Measurements from ENCODE around the gene PIEZO1. TPM values are rescaled to one million over a fixed set of nuclear protein-coding genes. Genes with fewer than 3 reads are reported as not detected.

The PIEZO1 gene
- total RNA-seq, 1 donor from 2014 or later = 240 TPM

DNA sequence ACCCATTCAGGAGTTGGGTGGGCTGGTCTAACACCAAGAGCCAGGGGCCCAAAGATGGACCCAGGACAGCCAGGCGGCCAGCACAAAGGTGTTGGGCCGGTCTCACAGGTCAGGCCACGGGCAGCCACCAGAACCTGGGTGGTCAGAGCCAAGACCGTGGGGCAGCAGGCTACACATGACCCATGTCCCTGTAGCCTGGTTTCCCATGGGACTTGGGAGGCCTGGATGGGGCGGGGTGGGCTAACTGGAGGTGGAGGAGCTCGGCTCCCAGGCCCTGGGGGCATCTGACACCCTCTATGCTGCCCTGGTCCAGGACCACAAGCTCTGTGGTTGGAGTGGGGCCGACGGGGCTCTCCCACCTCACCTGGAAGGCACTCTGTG is 61.5 kb downstream of the PIEZO1 start:
- intact Hi-C loops (cut with micrococcal nuclease) = no loop called here
- Mint-ChIP-seq H3K4me1 (ENCODE audit: low read depth) (no peaks in the 10 kb centered on the region), H3K4me3 (ENCODE audit: low read depth) (no peak overlapping the region), H3K27ac (no peak overlapping the region), H3K9me3 (no peaks in the 10 kb centered on the region), H3K36me3 (ENCODE audit: low read depth) (peaks cover 45% of the 10 kb centered on the region), H3K27me3 (ENCODE audit: low read depth) (no peaks in the 10 kb centered on the region)
- DNase-seq (ENCODE audit: low spot score) = no peak

DNA sequence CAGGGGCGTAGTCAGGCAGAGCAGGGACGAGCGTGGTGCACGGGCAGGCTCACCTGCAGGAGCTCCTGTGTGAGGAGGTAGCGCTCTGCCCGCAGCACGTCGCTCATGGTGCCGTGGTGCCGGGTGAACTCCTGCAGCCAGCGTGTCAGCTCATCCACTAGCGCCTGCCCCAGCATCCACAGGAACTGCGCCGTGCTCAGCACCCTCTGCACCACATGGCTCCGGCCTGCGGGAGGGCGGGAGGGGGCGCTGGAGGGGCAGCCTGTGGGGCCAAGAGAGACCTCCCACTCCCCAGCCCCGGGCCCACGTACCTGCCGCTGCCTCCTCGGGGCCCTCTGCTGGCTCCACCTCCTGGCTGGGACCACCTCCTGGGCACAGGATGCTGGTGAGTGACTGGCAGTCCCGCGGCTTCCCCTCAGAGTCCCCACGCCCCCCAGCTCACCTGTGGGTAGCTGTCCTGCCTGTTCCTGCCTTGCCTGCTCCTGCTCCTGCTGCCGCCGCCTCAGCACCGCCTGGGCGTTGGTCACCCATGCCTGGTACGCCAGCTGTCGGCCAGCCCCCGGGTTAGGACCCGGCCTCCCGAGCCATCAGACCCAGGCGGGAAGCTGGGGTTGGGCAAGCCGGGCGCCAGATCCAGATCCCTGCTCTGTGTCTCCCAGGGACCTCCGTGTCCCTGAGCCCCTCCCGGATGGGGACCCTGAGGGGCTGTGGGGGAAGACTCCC is 62.1 kb downstream of the PIEZO1 start:
- Mint-ChIP-seq H3K27ac (no peak overlapping the region), H3K27me3 (ENCODE audit: low read depth) (no peaks in the 10 kb centered on the region), H3K4me1 (ENCODE audit: low read depth) (no peaks in the 10 kb centered on the region), H3K4me3 (ENCODE audit: low read depth) (no peak overlapping the region), H3K36me3 (ENCODE audit: low read depth) (peaks cover 50% of the 10 kb centered on the region), H3K9me3 (no peaks in the 10 kb centered on the region)
- intact Hi-C loops (cut with micrococcal nuclease) = no loop called here
- DNase-seq (ENCODE audit: low spot score) = no peak

DNA sequence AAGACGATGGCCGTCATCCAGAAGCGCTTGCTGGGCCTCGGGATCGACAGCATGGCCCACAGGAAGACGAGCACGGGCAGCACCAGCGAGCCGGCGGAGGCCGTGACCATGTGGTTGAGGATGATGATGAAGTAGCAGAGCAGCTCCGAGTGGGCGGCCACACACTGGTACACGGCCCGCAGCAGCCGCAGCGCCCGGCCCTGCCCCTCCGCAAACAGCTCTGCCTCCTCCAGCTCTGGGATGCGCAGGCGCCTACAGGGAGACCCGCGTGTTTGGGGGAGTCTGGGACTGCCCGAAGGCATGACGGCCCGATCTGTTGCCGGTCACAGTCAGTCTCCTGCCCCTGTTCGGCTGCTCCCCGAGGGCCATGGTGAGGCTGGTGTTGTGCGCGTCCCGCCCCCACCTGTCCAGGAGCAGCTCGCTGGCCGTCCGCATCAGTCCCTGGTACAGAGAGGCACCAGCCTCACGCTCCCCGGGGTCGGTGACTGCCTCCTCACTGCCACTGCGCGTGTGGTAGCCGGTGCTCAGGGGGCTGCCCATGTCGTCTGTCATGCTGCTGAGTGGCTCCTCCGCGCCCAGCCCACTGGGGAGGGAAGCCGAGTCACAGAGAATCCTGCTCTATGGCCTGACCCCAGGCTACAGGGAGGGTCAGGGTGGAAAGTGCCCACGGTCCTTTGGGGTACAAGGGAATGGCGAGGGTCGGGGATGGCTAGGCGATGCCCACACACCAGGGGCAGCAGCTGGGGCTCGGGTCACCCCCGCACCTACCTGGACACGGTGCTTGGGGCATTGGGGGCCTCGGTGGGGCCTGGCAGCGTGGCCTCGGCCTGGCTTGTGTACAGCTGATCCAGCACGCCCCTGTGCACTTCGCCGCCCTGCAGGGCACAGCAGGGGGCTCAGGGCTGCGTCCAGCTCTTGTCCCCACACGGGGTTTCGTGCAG is 62.9 kb downstream of the PIEZO1 start:
- no peak overlapping the region for H3K4me3 Mint-ChIP-seq (ENCODE audit: low read depth)
- no peak for DNase-seq (ENCODE audit: low spot score)
- H3K9me3 Mint-ChIP-seq = no peaks in the 10 kb centered on the region
- H3K27ac Mint-ChIP-seq = no peak overlapping the region
- no peaks in the 10 kb centered on the region for H3K27me3 Mint-ChIP-seq (ENCODE audit: low read depth)
- no peaks in the 10 kb centered on the region for H3K4me1 Mint-ChIP-seq (ENCODE audit: low read depth)
- intact Hi-C loops (cut with micrococcal nuclease) = no loop called here
- H3K36me3 Mint-ChIP-seq (ENCODE audit: low read depth) = peaks cover 54% of the 10 kb centered on the region

DNA sequence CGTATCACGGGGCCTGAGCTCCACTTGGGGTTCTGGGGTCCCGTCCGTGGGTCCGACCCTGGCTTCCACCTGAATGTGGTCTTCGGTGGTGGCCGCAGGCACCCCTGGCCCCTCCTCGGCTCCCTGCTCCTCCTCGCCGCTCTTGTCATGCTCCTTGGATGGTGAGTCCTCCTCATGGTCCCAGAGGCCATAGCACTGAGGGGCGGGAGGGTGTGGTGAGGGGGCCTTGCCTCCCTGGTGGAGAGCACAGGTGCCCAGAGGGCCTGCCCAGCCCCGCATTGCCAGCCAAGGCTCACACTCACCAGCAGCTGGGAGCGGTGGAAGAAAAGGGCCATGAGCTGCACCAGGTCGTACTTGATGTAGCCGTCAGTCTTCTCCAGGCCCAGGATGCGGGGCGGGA is 63.8 kb downstream of the PIEZO1 start:
- DNase-seq (ENCODE audit: low spot score) = no peak
- H3K4me1 Mint-ChIP-seq (ENCODE audit: low read depth) = no peaks in the 10 kb centered on the region
- peaks cover 53% of the 10 kb centered on the region for H3K36me3 Mint-ChIP-seq (ENCODE audit: low read depth)
- no peaks in the 10 kb centered on the region for H3K9me3 Mint-ChIP-seq
- intact Hi-C loops (cut with micrococcal nuclease) = no loop called here
- H3K4me3 Mint-ChIP-seq (ENCODE audit: low read depth) = no peak overlapping the region
- no peak overlapping the region for H3K27ac Mint-ChIP-seq
- no peaks in the 10 kb centered on the region for H3K27me3 Mint-ChIP-seq (ENCODE audit: low read depth)

DNA sequence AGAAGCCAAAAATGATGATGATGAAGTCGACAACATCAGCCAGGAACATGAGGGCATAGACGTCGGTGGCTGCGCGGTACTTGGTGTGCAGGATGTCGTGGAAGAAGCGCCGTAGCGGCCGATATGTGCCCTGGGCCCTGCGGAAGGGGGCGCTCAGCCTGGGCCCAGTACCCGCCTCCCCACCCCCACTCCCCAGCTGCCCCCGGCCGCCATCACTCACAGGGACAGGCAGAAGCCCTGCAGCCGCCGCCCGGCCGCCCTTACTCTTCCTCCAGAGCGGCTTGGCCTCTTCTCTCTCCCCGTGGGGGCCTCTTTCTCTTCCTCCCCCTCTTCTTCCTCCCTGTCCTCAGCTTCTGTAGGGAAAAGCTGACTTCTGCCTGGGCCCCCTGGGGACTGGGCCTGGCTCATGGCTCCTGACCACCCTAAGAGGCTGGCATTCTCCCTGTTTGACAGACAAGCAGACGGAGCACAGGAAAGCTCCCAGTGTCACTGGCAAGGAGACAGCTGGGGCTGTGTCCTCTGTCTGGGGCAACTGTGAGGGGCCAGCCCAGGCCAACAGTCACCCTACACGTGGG is 64.5 kb downstream of the PIEZO1 start:
- intact Hi-C loops (cut with micrococcal nuclease) = no loop called here
- H3K9me3 Mint-ChIP-seq = no peaks in the 10 kb centered on the region
- no peak for DNase-seq (ENCODE audit: low spot score)
- H3K36me3 Mint-ChIP-seq (ENCODE audit: low read depth) = peaks cover 51% of the 10 kb centered on the region
- no peaks in the 10 kb centered on the region for H3K27me3 Mint-ChIP-seq (ENCODE audit: low read depth)
- H3K27ac Mint-ChIP-seq = no peak overlapping the region
- H3K4me3 Mint-ChIP-seq (ENCODE audit: low read depth) = no peak overlapping the region
- H3K4me1 Mint-ChIP-seq (ENCODE audit: low read depth) = no peaks in the 10 kb centered on the region

DNA sequence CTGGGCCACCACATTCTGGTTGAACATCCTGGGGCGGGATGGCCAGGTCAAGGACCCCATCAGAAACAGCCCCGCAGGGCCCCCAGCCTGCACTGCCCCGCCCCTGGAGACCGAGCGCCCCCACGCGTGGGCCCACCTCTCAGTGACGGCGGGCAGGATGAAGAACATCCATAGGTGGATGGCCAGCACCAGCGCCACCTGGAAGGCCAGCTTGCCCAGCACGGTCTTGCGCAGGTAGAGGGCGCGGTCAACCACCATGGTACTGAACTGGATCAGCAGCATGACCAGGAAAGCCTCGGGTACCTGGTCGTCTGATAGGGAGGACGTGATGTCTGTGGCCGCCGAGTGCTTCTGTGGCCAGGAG is 65.1 kb downstream of the PIEZO1 start:
- H3K27ac Mint-ChIP-seq = no peak overlapping the region
- no peaks in the 10 kb centered on the region for H3K27me3 Mint-ChIP-seq (ENCODE audit: low read depth)
- H3K36me3 Mint-ChIP-seq (ENCODE audit: low read depth) = peaks cover 48% of the 10 kb centered on the region

DNA sequence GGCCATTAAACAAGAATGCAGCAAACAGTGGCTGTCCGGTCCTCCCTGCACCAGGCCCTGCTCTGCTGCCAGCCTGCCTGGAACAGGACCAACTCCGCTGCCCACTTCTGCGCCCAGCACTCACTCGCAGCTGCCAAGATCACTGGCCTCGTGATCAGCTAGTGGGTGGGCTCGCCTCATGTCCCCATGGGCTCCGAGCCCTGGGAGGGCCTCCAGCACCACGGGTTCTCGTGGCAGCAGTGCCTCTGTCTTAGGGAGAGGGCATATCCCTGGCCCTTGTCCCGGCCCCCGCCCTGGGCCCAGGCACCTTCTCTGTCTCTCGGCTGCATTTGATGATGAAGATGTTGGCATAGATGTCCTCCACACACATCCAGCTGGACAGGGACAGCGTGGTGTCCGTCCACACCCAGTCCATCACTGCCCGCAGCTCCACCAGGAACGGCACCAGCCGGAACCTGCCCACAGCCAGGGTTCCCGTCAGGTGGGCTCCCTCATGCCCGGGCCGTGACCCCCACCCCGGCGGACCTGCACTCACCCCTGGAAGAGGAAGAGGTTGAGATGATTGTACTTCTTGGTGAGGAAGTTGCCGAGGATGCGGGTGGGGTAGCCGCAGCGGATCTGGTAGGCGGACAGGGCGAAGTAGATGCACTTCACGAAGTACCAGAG is 65.6 kb downstream of the PIEZO1 start:
- Mint-ChIP-seq H3K27ac (no peak overlapping the region), H3K4me3 (ENCODE audit: low read depth) (no peak overlapping the region), H3K9me3 (no peaks in the 10 kb centered on the region), H3K27me3 (ENCODE audit: low read depth) (no peaks in the 10 kb centered on the region), H3K4me1 (ENCODE audit: low read depth) (no peaks in the 10 kb centered on the region), H3K36me3 (ENCODE audit: low read depth) (peaks cover 43% of the 10 kb centered on the region)
- intact Hi-C loops (cut with micrococcal nuclease) = no loop called here
- no peak for DNase-seq (ENCODE audit: low spot score)

More for the DNA sequence above, 65.1 kb downstream of the PIEZO1 start:
- DNase-seq (ENCODE audit: low spot score) = no peak
- no peaks in the 10 kb centered on the region for H3K9me3 Mint-ChIP-seq
- intact Hi-C loops (cut with micrococcal nuclease) = no loop called here
- H3K4me3 Mint-ChIP-seq (ENCODE audit: low read depth) = no peak overlapping the region
- H3K4me1 Mint-ChIP-seq (ENCODE audit: low read depth) = no peaks in the 10 kb centered on the region

DNA sequence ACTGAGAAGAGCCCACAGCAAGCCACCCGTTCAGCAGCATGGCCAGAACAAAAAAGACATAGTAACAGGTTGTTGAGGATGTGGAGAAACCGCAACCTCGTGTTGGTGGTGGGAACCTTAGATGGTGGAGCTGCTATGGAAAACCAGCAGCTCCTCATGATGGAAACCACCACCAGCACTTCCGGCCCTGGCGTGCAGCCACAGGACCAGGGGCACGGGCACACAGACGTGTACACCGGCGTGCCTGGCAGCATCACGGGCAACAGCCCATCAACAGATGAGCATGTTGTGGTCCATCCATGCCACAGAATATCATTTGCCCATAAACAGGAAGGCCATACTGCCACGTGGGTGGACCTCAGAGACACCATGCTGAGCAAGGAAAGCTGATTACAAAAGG is 66.8 kb downstream of the PIEZO1 start:
- Mint-ChIP-seq H3K9me3 (no peaks in the 10 kb centered on the region), H3K4me1 (ENCODE audit: low read depth) (no peaks in the 10 kb centered on the region), H3K27ac (no peak overlapping the region), H3K36me3 (ENCODE audit: low read depth) (peaks cover 40% of the 10 kb centered on the region), H3K4me3 (ENCODE audit: low read depth) (no peak overlapping the region), H3K27me3 (ENCODE audit: low read depth) (no peaks in the 10 kb centered on the region)
- no peak for DNase-seq (ENCODE audit: low spot score)
- intact Hi-C loops (cut with micrococcal nuclease) = no loop called here

DNA sequence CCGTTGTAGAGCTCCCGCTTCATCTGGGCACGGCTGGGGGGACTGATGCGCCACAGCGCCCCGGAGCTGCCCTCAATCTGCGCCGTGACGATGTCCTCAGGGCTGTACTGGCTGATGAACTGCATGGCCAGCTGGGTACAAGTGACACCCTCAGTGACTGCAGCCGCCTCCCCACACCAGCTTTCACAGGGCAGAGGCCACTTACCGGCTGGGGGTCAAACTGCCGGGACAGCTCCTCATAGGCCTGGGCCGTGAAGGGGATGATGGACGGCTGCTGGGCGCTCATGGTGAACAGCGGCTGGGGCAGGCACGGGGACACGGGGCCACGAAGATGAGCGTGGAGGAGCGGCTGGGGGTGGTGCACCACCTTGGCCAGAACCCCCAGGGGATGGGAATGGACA is 68.4 kb downstream of the PIEZO1 start:
- Mint-ChIP-seq H3K4me1 (ENCODE audit: low read depth) (no peaks in the 10 kb centered on the region), H3K27me3 (ENCODE audit: low read depth) (no peaks in the 10 kb centered on the region), H3K9me3 (no peaks in the 10 kb centered on the region), H3K4me3 (ENCODE audit: low read depth) (no peak overlapping the region), H3K36me3 (ENCODE audit: low read depth) (peaks cover 37% of the 10 kb centered on the region), H3K27ac (no peak overlapping the region)
- DNase-seq (ENCODE audit: low spot score) = no peak
- intact Hi-C loops (cut with micrococcal nuclease) = no loop called here

DNA sequence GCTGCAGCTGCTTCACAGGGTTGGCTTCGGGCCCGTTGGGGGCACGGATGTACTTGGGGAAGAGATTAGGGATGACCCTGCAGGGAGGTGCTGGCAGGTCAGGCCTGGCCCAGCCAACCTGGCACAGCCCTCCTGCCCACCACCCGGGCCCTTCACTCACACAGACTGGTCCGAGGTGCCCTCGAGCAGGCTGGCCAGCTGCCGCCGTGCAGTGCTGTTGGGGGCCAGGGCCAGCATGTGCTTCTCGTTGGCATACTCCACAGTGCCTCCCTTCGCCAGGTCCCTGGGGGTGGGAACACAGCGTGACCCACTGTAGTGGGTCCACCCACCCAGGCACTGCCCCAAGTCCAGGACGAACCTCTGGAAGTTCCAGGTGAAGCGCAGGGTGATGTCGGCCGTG is 68.8 kb downstream of the PIEZO1 start:
- H3K36me3 Mint-ChIP-seq (ENCODE audit: low read depth) = peaks cover 37% of the 10 kb centered on the region
- intact Hi-C loops (cut with micrococcal nuclease) = no loop called here
- no peak overlapping the region for H3K4me3 Mint-ChIP-seq (ENCODE audit: low read depth)
- H3K27me3 Mint-ChIP-seq (ENCODE audit: low read depth) = no peaks in the 10 kb centered on the region
- H3K9me3 Mint-ChIP-seq = no peaks in the 10 kb centered on the region
- H3K4me1 Mint-ChIP-seq (ENCODE audit: low read depth) = no peaks in the 10 kb centered on the region
- DNase-seq (ENCODE audit: low spot score) = no peak
- no peak overlapping the region for H3K27ac Mint-ChIP-seq

DNA sequence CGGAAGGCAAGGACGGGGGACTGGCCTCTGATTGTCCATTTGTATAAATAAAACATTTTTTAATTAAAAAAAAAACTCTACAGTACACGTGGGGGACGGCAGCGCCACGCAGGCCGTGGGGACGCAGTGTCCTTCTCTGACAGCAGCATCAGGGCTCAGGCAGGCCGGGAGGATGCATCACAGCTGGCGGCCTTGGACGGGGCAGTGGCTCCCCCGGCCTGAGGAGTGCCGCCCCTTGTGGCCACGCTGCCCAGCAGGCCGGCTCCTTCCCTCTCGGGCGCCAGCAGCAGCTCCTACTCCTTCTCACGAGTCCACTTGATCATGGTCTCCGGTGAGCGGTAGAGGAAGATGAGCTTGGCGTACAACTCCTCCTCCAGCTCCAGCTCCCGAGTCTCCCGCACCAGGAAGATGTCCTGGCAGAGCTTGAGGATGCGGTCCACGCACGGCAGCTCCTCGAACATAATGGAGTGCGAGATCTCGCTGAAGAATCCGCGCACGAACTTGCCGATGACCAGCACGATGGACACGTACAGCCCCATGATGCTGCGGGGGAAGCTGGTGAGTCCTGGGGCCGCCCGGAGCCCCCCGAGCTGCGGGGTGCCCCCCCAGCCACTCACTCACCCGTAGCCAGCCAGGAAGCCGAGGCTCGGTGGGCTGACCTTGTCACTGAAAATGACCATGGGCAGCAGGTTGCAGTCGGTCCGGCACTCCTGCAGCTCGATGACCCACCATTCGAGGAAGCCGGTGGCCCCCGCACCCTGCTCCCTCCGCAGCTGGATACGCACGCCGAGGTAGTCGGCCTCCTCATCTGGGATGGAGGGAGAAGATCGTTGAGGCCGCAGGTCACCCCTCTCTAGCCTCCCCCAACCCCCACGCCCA is 69.5 kb downstream of the PIEZO1 start:
- H3K4me1 Mint-ChIP-seq (ENCODE audit: low read depth) = no peaks in the 10 kb centered on the region
- no peaks in the 10 kb centered on the region for H3K9me3 Mint-ChIP-seq
- intact Hi-C loops (cut with micrococcal nuclease) = no loop called here
- no peak for DNase-seq (ENCODE audit: low spot score)
- no peak overlapping the region for H3K4me3 Mint-ChIP-seq (ENCODE audit: low read depth)
- H3K27me3 Mint-ChIP-seq (ENCODE audit: low read depth) = no peaks in the 10 kb centered on the region
- H3K27ac Mint-ChIP-seq = no peak overlapping the region
- peaks cover 34% of the 10 kb centered on the region for H3K36me3 Mint-ChIP-seq (ENCODE audit: low read depth)
